ENCODE data around the gene SAMD14.
"Not testable (repeated sequence)": the region's sequence is repeated elsewhere in the genome, so short reads cannot be mapped to it uniquely, and the experiment has no call there.

Gene SAMD14

GRCh38 chr17:50076591-50077235 lies 53.2 kb downstream of the SAMD14 start:
- peak; percentile 63 for DNase-seq (ENCODE audit: low spot score)

- no peak for DNase-seq (ENCODE audit: low spot score)
These were observed 53.8 kb downstream of the SAMD14 start for GRCh38 chr17:50076221-50076590.

- no peak for DNase-seq (ENCODE audit: low spot score)
These were observed 54.4 kb downstream of the SAMD14 start for GRCh38 chr17:50075446-50076032.

- no peak for DNase-seq (ENCODE audit: low spot score)
These were observed 55.7 kb downstream of the SAMD14 start for GRCh38 chr17:50074227-50074626.

GRCh38 chr17:50072925-50073324 lies 57.0 kb downstream of the SAMD14 start:
- DNase-seq (ENCODE audit: low spot score), result no peak

- no peak for DNase-seq (ENCODE audit: low spot score)
These were observed 57.8 kb downstream of the SAMD14 start for GRCh38 chr17:50072130-50072529.

- no peak for DNase-seq (ENCODE audit: low spot score)
These were observed 58.3 kb downstream of the SAMD14 start for GRCh38 chr17:50071692-50072091.

GRCh38 chr17:50070908-50071680 lies 58.9 kb downstream of the SAMD14 start:
- DNase-seq (ENCODE audit: low spot score), result no peak

GRCh38 chr17:50067996-50068395 lies 62.0 kb downstream of the SAMD14 start:
- DNase-seq (ENCODE audit: low spot score), result no peak

- no peak for DNase-seq (ENCODE audit: low spot score)
These were observed 63.0 kb downstream of the SAMD14 start for GRCh38 chr17:50066995-50067394.

GRCh38 chr17:50065056-50065455 lies 64.9 kb downstream of the SAMD14 start:
- DNase-seq (ENCODE audit: low spot score), result no peak

- DNase-seq (ENCODE audit: low spot score), result no peak
These were observed 65.5 kb downstream of the SAMD14 start for GRCh38 chr17:50064253-50065001.

- DNase-seq (ENCODE audit: low spot score), result no peak
These were observed 66.3 kb downstream of the SAMD14 start for GRCh38 chr17:50063561-50064252.

GRCh38 chr17:50062293-50063243 lies 67.4 kb downstream of the SAMD14 start:
- no peak for DNase-seq (ENCODE audit: low spot score)

GRCh38 chr17:50061713-50062045 lies 68.3 kb downstream of the SAMD14 start:
- not testable (repeated sequence) for DNase-seq (ENCODE audit: low spot score)

- no peak for DNase-seq (ENCODE audit: low spot score)
These were observed 68.8 kb downstream of the SAMD14 start for GRCh38 chr17:50060951-50061712.

All from SK-N-DZ (cell line).